Endodermal cell (in vitro differentiated cells): ENCODE results near the gene ARL13A. TPM values are rescaled to one million over a fixed set of nuclear protein-coding genes. Genes with fewer than 3 reads are reported as not detected.
"Not testable (repeated sequence)": the region's sequence is repeated elsewhere in the genome, so short reads cannot be mapped to it uniquely, and the experiment has no call there.

Experiments used
- DNase-seq: peaks from one replicate; pipeline ENCODE4 v3.0.0-alpha.2; 2017
- H3K27ac ChIP-seq: 2 replicates; pipeline ENCODE4 v1.5.1; 2013; ENCODE audit warnings: mild to moderate bottlenecking, low read depth, low read length, moderate library complexity
- H3K27me3 ChIP-seq: 2 replicates; pipeline ENCODE4 v1.6.1; 2013; ENCODE audit warnings: mild to moderate bottlenecking, low read length, moderate library complexity; ENCODE audit not compliant: insufficient read depth, control insufficient read depth, poor library complexity, severe bottlenecking
- H3K36me3 ChIP-seq: 2 replicates; pipeline ENCODE4 v1.7.0; 2013; ENCODE audit warnings: mild to moderate bottlenecking, low read length, moderate library complexity; ENCODE audit not compliant: control insufficient read depth, insufficient read depth
- H3K4me1 ChIP-seq: one replicate; pipeline ENCODE4 v1.7.0; 2013; ENCODE audit warnings: low read length; ENCODE audit not compliant: control insufficient read depth, insufficient read depth
- H3K4me3 ChIP-seq: 2 replicates; pipeline ENCODE4 v1.5.1; 2013; ENCODE audit warnings: mild to moderate bottlenecking, low read length, moderate library complexity
- H3K9ac ChIP-seq: 2 replicates; pipeline ENCODE4 v1.6.1; 2013; ENCODE audit warnings: mild to moderate bottlenecking, low read length, moderate library complexity; ENCODE audit not compliant: poor library complexity, severe bottlenecking; ENCODE audit errors: extremely low read depth
- H3K9me3 ChIP-seq: 2 replicates; pipeline ENCODE4 v1.6.1; 2013; ENCODE audit warnings: mild to moderate bottlenecking, low read length, moderate library complexity; ENCODE audit not compliant: control insufficient read depth
- H3K27ac Mint-ChIP-seq: 2 replicates; pipeline ENCODE4 v1.8.0; 2020; ENCODE audit warnings: mixed read lengths
- H3K27me3 Mint-ChIP-seq: 2 replicates; pipeline ENCODE4 v1.8.0; 2021; ENCODE audit warnings: mild to moderate bottlenecking, mixed read lengths; ENCODE audit not compliant: insufficient read depth
- H3K36me3 Mint-ChIP-seq: 2 replicates; pipeline ENCODE4 v1.8.0; 2020; ENCODE audit warnings: low read depth, mixed read lengths
- H3K4me1 Mint-ChIP-seq: 2 replicates; pipeline ENCODE4 v1.8.0; 2020; ENCODE audit warnings: mixed read lengths
- H3K4me3 Mint-ChIP-seq: 2 replicates; pipeline ENCODE4 v1.8.0; 2020; ENCODE audit warnings: mild to moderate bottlenecking, moderate library complexity, mixed read lengths
- H3K9me3 Mint-ChIP-seq: 2 replicates; pipeline ENCODE4 v1.8.0; 2020; ENCODE audit warnings: mild to moderate bottlenecking, mixed read lengths
- WGBS, 2 experiments: methylation state at CpG; one replicate each; pipeline versions ENCODE4 v1.1.5 to v1.1.7; 2013; ENCODE audit warnings: missing lambda C conversion rate in 2 of 2, mixed read lengths in 1 of 2; ENCODE audit not compliant: insufficient coverage in 1 of 2, insufficient read length in 1 of 2; 5-methylcytosine and 5-hydroxymethylcytosine counted together
- total RNA-seq, 2 donors: library from RNA; stranded (reverse); fragmentation: NEBNext Ultra II Directional in 1 of 2; extraction: Animal tissue kit (Norgen Biotek cat#: 25700) in 1 of 2; gene quantifications; 2 replicates in 1 of 2; 3 replicates in 1 of 2; pipeline ENCODE4 v1.2.1, GENCODE V29; 2021
- TF ChIP-seq, protein P1 (sequence below): fragments of 200-600 bp; sonication (generic); conservative IDR thresholded peaks from 2 replicates; pipeline ENCODE4 v1.5.0; 2021; ENCODE audit warnings: antibody characterized with exemption, mild to moderate bottlenecking

The ARL13A gene
- total RNA-seq, 2 donors from 2014 or later: not detected

DNA sequence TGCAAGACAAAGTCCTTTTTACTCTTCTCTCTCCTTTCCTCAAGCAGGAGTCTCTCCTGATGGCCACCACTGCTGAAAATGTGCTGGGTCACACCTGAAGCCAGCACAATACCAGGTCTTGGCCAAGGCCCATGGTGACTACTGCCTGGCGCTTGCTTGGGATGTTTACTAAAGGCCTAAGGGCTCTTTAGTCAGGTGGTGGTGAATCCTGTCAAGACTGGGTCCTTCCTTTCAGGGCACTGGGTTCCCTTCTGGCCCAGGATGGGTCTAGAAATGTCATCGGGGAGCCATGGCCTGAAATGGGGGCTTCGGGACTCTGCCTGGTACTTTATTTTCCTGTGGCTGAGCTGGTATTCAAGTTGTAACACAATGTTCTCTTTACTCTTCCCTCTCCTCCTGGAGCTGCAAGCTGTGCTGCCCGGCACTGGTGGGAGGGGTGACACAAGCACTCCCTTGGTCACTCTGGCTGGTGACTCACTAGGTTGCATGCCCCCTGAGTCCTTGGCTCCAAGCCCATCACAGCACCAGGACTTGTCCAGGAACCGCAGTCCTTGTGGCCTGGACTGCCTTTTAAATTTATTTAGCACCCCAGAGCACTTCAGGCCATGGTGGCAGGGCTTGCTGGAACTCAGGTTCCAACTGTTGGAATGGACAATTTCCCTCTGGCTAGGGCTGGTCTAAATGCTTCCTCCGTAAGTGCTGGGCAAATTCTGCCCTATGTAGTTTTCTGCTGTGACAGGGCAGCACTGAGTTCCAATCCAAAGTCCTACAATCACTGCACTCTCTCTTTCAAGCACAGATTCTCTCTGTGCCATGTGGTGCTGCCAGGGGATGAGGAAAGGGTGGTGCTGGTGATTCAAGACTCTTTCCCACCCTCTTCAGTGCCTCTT is 11.3 kb downstream of the ARL13A start:
- no peaks in the 10 kb centered on the region for H3K9me3 ChIP-seq
- no peak overlapping the region for H3K27ac ChIP-seq
- no peaks in the 10 kb centered on the region for H3K27me3 Mint-ChIP-seq
- no peaks in the 10 kb centered on the region for H3K36me3 Mint-ChIP-seq
- H3K4me3 ChIP-seq: no peak overlapping the region
- no peaks in the 10 kb centered on the region for H3K4me1 ChIP-seq
- H3K36me3 ChIP-seq: no peaks in the 10 kb centered on the region
- DNase-seq: no peak
- no peak overlapping the region for H3K27ac Mint-ChIP-seq
- H3K4me1 Mint-ChIP-seq: no peaks in the 10 kb centered on the region
- H3K27me3 ChIP-seq: no peaks in the 10 kb centered on the region
- TF ChIP-seq, protein P1, sequence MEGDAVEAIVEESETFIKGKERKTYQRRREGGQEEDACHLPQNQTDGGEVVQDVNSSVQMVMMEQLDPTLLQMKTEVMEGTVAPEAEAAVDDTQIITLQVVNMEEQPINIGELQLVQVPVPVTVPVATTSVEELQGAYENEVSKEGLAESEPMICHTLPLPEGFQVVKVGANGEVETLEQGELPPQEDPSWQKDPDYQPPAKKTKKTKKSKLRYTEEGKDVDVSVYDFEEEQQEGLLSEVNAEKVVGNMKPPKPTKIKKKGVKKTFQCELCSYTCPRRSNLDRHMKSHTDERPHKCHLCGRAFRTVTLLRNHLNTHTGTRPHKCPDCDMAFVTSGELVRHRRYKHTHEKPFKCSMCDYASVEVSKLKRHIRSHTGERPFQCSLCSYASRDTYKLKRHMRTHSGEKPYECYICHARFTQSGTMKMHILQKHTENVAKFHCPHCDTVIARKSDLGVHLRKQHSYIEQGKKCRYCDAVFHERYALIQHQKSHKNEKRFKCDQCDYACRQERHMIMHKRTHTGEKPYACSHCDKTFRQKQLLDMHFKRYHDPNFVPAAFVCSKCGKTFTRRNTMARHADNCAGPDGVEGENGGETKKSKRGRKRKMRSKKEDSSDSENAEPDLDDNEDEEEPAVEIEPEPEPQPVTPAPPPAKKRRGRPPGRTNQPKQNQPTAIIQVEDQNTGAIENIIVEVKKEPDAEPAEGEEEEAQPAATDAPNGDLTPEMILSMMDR: no peak
- no peak overlapping the region for H3K4me3 Mint-ChIP-seq
- H3K9ac ChIP-seq: no peak overlapping the region
- 98% methylated on average over 6 of the region's 6 CpGs; no CpG with 5 or more reads in 1 of the 2 experiments for WGBS, 2 experiments
- H3K9me3 Mint-ChIP-seq: peaks cover 65% of the 10 kb centered on the region

DNA sequence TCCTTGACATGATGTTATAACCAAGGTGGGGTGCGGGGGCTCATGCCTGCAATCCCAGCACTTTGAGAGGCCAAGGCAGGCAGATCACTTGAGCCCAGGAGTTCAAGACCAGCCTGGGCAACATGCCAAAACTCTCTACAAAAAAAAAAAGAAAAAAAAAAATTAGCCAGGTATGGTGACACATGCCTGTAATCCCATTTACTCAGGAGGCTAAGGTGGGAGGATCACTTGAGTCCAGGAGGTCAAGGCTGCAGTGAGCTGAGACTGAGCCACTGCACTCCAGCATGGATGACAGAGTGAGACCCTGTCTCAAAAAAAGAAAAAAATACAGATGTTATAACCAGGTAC is 12.0 kb downstream of the ARL13A start:
- not testable (repeated sequence) for H3K9ac ChIP-seq, H3K27ac ChIP-seq, H3K36me3 Mint-ChIP-seq, H3K36me3 ChIP-seq, H3K4me3 ChIP-seq, H3K9me3 ChIP-seq, H3K27ac Mint-ChIP-seq, DNase-seq, H3K4me1 Mint-ChIP-seq, H3K4me1 ChIP-seq, H3K27me3 ChIP-seq, H3K4me3 Mint-ChIP-seq, H3K27me3 Mint-ChIP-seq
- WGBS, 2 experiments: no CpG with 5 or more reads among the region's 1 CpG
- peaks cover 61% of the 10 kb centered on the region for H3K9me3 Mint-ChIP-seq

DNA sequence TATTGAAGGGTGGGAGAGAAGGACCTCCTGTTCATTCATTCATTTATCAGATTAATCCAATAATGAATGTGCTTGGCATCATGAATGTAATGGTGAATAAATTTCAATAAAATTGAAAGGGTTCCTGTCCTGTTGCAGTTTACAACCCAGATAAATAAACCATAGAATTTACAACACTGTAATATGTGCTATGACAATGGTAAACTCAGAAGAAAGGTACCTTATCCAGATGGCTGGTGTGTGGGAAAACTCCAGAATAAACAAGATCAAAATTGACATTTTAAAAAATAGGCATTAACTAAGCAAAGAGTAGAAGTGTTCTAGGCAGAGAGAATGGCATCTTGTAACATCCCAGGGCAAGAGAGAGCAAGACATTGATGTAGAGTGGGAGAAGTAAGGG is 15.3 kb downstream of the ARL13A start:
- Mint-ChIP-seq H3K27me3 (no peaks in the 10 kb centered on the region), H3K4me3 (no peak overlapping the region)
- no peak overlapping the region for H3K27ac ChIP-seq

More for the DNA sequence above, 15.3 kb downstream of the ARL13A start:
- Histone ChIP-seq H3K27me3 (no peaks in the 10 kb centered on the region), H3K36me3 (no peaks in the 10 kb centered on the region), H3K4me3 (no peak overlapping the region), H3K9me3 (no peaks in the 10 kb centered on the region), H3K4me1 (no peaks in the 10 kb centered on the region), H3K9ac (no peak overlapping the region)
- H3K4me1 Mint-ChIP-seq: no peaks in the 10 kb centered on the region
- no peak overlapping the region for H3K27ac Mint-ChIP-seq
- H3K36me3 Mint-ChIP-seq: no peaks in the 10 kb centered on the region
- TF ChIP-seq, protein P1: no peak
- DNase-seq: no peak
- peaks cover 56% of the 10 kb centered on the region for H3K9me3 Mint-ChIP-seq
